ENCODE results near the gene KHK.

KHK gene

DNA sequence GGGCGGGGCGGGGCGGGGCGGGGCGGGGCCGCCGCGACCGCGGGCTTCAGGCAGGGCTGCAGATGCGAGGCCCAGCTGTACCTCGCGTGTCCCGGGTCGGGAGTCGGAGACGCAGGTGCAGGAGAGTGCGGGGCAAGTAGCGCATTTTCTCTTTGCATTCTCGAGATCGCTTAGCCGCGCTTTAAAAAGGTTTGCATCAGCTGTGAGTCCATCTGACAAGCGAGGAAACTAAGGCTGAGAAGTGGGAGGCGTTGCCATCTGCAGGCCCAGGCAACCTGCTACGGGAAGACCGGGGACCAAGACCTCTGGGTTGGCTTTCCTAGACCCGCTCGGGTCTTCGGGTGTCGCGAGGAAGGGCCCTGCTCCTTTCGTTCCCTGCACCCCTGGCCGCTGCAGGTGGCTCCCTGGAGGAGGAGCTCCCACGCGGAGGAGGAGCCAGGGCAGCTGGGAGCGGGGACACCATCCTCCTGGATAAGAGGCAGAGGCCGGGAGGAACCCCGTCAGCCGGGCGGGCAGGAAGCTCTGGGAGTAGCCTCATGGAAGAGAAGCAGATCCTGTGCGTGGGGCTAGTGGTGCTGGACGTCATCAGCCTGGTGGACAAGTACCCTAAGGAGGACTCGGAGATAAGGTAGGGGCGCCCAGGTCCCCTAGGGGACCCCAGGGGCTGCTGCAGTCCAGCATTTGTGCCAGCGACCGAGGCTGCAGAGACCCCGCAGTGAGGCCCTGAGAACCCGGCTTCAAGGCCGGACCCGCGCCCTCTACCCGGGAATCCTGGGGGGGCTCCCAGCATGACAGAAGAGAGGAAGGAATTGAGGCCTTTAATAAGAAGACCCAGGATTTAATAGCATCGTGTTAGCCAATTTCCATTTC lies at the start of gene KHK:
Gene KHK, plus strand, starts transcription at position 49 of the 870 bp plus-strand sequence. Its CDS starts 488 bp downstream, at position 537.
- TF ChIP-seq, protein P1, sequence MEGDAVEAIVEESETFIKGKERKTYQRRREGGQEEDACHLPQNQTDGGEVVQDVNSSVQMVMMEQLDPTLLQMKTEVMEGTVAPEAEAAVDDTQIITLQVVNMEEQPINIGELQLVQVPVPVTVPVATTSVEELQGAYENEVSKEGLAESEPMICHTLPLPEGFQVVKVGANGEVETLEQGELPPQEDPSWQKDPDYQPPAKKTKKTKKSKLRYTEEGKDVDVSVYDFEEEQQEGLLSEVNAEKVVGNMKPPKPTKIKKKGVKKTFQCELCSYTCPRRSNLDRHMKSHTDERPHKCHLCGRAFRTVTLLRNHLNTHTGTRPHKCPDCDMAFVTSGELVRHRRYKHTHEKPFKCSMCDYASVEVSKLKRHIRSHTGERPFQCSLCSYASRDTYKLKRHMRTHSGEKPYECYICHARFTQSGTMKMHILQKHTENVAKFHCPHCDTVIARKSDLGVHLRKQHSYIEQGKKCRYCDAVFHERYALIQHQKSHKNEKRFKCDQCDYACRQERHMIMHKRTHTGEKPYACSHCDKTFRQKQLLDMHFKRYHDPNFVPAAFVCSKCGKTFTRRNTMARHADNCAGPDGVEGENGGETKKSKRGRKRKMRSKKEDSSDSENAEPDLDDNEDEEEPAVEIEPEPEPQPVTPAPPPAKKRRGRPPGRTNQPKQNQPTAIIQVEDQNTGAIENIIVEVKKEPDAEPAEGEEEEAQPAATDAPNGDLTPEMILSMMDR (IDR thresholded peaks at IDR 0.05; ENCODE audit: borderline replicate concordance, control extremely low read depth, extremely low read depth, insufficient read depth, missing control alignments): no peak
- DNase-seq (ENCODE audit: low spot score): peak; percentile 57
- in situ Hi-C loops (cut with MboI; ENCODE audit: low sequenced_read_pairs, unreplicated experiment): no loop called here

DNA sequence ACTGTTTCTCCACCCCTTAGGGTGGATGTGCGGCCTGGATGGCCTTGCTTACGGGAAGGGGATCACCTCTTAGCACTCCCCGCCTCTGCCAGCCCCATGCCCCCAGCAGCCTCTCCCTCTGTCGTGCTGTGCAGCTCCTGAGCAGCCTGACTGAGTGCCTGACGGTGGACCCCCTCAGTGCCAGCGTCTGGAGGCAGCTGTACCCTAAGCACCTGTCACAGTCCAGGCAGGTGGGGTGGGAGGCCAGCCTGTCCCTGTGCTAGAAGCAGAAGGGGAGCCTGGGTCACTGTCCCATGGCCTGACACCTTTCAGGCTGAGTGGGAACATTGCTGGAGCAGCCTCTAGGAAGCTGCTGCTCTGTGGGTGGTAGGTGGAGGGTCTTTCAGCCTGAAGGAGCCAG lies 48.6 kb upstream of the KHK start:
- DNase-seq (ENCODE audit: low spot score): no peak
- TF ChIP-seq, protein P1 (IDR thresholded peaks at IDR 0.05; ENCODE audit: borderline replicate concordance, control extremely low read depth, extremely low read depth, insufficient read depth, missing control alignments): no peak
- in situ Hi-C loops (cut with MboI; ENCODE audit: low sequenced_read_pairs, unreplicated experiment): no loop called here

DNA sequence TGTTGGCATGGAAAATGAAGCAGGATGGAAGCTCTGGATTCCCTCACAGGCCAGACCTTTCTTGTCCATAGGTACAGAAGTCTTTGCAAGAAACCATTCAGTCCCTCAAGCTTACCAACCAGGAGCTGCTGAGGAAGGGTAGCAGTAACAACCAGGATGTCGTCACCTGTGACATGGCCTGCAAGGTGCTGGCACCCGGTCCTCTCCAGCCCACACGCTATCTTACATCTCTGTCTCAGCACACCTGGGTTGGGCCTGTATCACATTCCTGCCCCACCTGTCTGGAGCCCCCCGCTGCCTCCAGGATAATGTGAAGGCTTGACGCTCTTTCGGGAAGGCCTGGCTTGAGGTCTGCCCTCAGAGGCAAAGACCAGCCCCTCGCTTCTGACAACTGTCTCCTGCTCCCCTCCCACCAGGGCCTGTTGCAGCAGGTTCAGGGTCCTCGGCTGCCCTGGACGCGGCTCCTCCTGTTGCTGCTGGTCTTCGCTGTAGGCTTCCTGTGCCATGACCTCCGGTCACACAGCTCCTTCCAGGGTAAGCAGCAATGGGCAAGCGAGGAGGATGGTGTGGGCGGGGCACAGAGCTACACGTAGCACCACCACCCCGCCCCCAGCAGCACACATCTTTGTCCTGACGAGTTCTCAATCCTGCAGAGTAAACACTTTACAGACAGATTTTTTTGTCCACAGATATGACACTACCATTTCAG lies 47.8 kb upstream of the KHK start:
- in situ Hi-C loops (cut with MboI; ENCODE audit: low sequenced_read_pairs, unreplicated experiment): no loop called here
- TF ChIP-seq, protein P1 (IDR thresholded peaks at IDR 0.05; ENCODE audit: borderline replicate concordance, control extremely low read depth, extremely low read depth, insufficient read depth, missing control alignments): no peak
- no peak for DNase-seq (ENCODE audit: low spot score)

DNA sequence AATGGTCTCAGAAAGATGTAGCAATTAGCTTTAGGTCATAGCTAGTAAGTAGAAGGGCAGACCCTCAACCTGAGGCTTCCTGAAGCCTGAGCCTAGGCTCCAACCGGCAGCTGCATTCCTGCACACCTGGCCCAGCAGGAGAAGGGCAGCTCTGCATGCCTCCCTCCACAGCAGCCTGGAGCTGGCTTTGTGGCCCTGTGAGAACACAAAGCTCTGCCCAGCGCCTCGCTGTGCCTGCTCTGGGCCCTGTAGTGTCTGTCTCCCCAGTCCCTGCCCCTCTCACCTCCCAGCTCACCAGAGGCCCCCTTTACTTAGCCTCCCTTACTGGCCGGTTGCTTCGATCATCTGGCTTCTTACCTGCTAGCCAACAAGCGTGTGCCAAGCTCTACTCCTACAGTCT lies 47.1 kb upstream of the KHK start:
- TF ChIP-seq, protein P1 (IDR thresholded peaks at IDR 0.05; ENCODE audit: borderline replicate concordance, control extremely low read depth, extremely low read depth, insufficient read depth, missing control alignments): no peak
- in situ Hi-C loops (cut with MboI; ENCODE audit: low sequenced_read_pairs, unreplicated experiment): no loop called here

DNA sequence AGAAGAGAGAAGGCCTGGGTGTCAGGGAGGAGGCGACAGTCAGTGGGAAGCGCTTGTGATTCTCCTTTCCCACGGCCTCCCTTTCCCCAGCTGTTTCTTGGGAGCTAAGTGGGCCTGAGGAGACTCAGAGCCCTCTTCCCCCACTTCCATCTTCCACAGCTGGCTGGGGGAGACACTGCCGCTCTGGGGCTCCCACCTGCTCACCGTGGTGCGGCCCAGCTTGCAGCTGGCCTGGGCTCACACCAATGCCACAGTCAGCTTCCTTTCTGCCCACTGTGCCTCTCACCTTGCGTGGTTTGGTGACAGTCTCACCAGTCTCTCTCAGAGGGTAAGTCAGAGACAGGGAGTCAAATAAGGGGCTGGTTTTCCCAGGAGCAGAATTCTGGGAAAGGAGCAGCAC lies 46.7 kb upstream of the KHK start:
- DNase-seq (ENCODE audit: low spot score): no peak
- in situ Hi-C loops (cut with MboI; ENCODE audit: low sequenced_read_pairs, unreplicated experiment): no loop called here
- TF ChIP-seq, protein P1 (IDR thresholded peaks at IDR 0.05; ENCODE audit: borderline replicate concordance, control extremely low read depth, extremely low read depth, insufficient read depth, missing control alignments): no peak

More for the DNA sequence above, 47.1 kb upstream of the KHK start:
- no peak for DNase-seq (ENCODE audit: low spot score)

DNA sequence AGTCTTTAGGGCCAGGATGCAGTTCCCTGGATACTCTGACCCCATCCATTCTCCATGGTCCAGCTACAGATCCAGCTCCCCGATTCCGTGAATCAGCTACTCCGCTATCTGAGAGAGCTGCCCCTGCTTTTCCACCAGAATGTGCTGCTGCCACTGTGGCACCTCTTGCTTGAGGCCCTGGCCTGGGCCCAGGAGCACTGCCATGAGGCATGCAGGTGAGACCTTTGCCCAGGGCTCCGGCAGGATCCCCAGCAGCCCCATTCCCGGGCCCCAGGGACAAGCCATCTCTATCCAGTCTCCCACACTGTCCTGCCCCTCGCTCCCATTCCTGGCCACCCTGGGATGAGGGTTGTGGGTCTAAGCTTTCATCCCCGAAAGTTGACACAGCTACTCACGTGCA lies 46.3 kb upstream of the KHK start:
- TF ChIP-seq, protein P1 (IDR thresholded peaks at IDR 0.05; ENCODE audit: borderline replicate concordance, control extremely low read depth, extremely low read depth, insufficient read depth, missing control alignments): no peak
- in situ Hi-C loops (cut with MboI; ENCODE audit: low sequenced_read_pairs, unreplicated experiment): no loop called here
- DNase-seq (ENCODE audit: low spot score): no peak

Measured in GM13976 (cell line).